Posterior vena cava (tissue), 2 donors: Measurements from ENCODE around the gene ELK3. TPM values are rescaled to one million over a fixed set of nuclear protein-coding genes. Genes with fewer than 3 reads are reported as not detected.

ENCODE experiments used
- DNase-seq: peaks from one replicate; pipeline ENCODE4 v3.0.0-alpha.2; 2020; ENCODE audit warnings: low spot score
- intact Hi-C, 2 donors: fragments of 100-400 bp; cut with DNase I; formaldehyde crosslinking; loops; one replicate each; pipeline versions ENCODE4 v1.14.1 to v1.14.2; 2022 to 2023
- total RNA-seq, 2 donors: library from RNA; stranded (reverse); fragmentation: NEBNext Ultra II Directional; extraction: Animal tissue kit (Norgen Biotek cat#: 25700); gene quantifications; one replicate each; pipeline ENCODE4 v1.2.1, GENCODE V29; 2021
- donor health status: DM: yes; HTN: yes; CAD: no.
- donor health status: DM: yes; HTN: yes; CAD: no.

ELK3 gene
- total RNA-seq, 2 donors from 2014 or later = 60.6 to 77.3 TPM

- peak; percentile 92 for DNase-seq
- intact Hi-C loops = loop anchor here in 1 of 2 donors (5.0 kb wide), 1 partner anchor 155 kb away; no protein-coding TSS in a partner anchor
Observed at GRCh38 chr12:96241846-96242256, 47.7 kb downstream of the ELK3 start.

GRCh38 chr12:96242597-96242996 lies 48.4 kb downstream of the ELK3 start:
- no peak for DNase-seq

GRCh38 chr12:96244826-96245225 lies 50.7 kb downstream of the ELK3 start:
- DNase-seq = no peak
- intact Hi-C loops = loop anchor here in 1 of 2 donors (5.0 kb wide), 1 partner anchor 152 kb away; no protein-coding TSS in a partner anchor

More at GRCh38 chr12:96242597-96242996, 48.4 kb downstream of the ELK3 start:
- intact Hi-C loops = loop anchor here in 1 of 2 donors (5.0 kb wide), 1 partner anchor 155 kb away; no protein-coding TSS in a partner anchor

GRCh38 chr12:96246926-96247505 lies 52.8 kb downstream of the ELK3 start:
- intact Hi-C loops = no loop called here

GRCh38 chr12:96247563-96247962 lies 53.4 kb downstream of the ELK3 start:
- intact Hi-C loops = no loop called here
- no peak for DNase-seq

More at GRCh38 chr12:96246926-96247505, 52.8 kb downstream of the ELK3 start:
- DNase-seq = no peak

DNA sequence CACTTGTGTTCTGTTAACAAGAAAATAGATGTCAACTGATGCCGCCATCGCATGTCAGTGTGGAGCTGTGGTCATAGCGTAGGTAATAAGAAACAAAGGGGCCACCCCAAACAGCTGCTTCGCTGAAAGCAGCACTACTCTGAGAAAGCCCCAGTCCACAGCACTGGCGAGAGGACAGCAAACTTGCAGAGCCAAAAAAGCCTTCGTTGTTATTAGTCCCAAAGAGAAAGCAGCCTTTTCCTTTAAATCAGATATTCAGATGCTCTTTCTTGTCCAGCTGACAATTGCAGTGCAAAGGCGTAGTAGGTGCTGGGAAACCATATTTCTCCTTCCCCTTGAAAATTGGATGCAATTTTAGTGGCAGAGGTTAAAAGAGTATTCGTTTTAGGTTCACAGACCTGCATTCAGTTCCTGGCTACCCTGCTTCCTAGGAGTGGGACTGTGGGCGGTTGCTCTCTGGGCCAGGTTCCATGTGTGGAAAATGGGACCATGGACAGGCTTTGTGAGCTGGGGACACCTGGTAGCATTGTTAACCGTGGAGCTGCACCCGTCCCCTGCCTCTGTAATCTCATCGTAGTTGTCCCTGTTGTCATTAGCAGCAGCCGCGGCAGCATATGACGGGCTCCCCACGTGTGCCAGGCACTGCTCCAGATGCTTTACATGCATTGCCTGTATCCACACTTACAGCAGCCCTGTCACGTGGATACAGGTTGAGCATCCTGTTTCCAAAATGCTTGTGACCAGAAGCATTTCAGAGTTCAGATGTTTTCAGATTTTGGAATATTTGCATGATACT lies 54.2 kb downstream of the ELK3 start:
- intact Hi-C loops = no loop called here
- DNase-seq = peak; percentile 72

- peak; percentile 89 for DNase-seq
- intact Hi-C loops = no loop called here
Observed at GRCh38 chr12:96249196-96250118, 55.3 kb downstream of the ELK3 start.

DNA sequence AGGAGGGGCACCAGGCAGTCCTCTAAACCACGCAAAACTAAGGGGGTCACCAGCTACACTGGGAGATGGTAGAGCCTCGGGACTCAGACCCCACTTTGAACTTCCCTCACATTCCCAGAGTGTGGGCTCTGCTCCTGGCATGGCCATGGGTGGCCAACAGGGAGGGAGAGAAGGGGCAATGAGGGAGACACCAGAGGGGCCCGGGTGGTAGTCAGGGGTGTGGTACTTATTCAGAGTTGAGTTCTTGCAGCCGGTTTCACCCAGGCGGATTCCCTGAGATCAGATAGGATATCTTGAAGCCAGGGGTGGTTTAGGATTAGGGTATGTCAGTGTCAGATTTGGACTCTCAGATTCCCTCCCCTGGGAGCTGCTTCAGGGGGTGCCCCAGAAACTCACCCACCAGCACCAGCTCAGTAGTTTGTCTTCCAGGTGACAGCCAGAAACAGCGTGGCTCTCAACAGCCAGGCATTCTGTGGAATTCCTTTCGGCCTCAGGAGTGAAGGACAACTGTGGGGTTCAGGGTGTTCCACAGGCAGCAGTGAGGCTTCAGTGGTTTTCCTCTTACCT lies 56.0 kb downstream of the ELK3 start:
- intact Hi-C loops = no loop called here
- no peak for DNase-seq

- intact Hi-C loops = no loop called here
- peak; percentile 90 for DNase-seq
Observed at GRCh38 chr12:96255077-96255476, 60.9 kb downstream of the ELK3 start.

GRCh38 chr12:96256672-96257361 lies 62.6 kb downstream of the ELK3 start:
- intact Hi-C loops = no loop called here
- no peak for DNase-seq

DNA sequence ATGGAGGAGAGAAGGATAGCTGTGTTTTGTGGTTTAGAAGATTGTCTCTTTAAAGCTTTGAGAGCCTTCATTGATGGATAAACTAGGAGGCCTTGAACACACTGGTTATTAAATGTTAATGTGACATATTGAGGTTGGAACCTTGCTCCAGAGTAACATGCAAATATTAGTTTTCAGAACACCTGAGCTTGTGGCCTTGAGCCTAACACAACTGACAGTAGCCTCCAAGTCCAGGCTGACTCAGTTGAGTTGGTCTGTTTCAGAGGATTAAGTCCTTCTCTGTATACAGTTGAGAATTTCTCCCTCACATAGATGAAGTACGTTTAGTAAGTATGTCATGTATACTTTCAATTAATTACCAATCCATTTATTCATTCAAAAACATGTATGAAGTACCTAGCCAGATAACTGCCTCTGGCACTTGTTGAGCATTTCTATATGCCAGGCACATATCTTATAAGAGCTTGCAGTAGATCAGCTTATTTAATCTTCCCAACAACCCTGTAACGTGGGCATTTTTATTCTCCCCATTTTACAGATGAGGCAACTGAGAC lies 63.5 kb downstream of the ELK3 start:
- intact Hi-C loops = no loop called here
- DNase-seq = no peak

DNA sequence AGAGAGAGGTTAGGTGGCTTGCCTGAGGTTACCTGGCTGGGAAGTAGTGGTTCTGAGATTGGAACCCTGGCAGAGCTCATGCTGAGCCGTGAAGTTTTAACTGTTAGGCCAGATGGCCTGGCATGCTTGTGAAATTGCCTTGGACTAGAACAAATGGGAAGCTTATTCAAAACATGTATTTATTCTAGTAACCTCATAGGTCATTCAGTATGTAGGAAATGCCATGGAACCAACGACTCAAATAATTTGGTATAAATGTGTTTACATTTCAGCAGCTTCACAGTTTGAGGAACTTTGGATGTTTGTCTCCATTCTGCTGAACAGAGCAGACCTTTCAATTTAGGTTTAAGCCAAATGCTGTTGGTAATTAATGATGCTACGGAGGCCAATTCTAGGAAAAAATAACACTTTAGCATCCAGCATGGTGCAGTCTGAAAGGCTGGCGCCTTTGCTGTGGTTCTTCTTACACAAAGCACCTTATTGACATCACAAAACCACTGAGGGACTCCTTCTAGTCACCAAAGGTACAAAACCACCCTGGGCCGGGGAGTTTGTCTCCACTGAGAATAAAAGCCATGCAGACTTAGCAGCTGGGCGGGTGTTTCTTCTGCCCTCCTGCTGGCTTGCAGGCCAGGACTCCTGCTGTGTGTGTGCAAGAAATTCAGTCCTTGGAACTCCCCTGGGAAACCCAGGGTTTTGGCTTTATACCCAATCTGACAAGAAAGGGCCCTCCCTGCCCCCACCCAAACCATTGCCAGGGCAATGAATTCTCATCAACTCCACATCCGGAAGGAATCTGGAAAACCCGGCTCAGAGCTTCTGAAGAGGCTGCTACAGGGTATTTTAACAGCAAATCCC lies 64.2 kb downstream of the ELK3 start:
- DNase-seq = no peak
- intact Hi-C loops = no loop called here

DNA sequence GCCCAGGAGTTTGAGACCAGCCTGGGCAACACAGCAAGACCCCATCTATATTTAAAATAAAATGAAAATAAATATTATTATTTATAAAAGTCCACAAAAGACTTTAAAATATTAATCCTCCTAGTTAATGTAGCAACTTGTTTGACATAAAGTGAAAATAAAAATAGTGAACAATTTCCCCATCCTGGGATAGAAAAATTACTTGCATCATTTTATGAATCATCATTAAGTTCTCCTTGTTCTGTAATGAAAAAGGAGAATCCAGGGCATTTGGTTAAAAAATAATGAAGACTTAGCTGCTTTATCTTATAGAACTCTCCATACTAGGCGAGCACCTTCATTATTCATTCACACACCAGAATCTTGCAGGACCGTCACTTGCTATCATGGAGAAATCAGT lies 66.1 kb downstream of the ELK3 start:
- intact Hi-C loops = no loop called here
- DNase-seq = no peak

- intact Hi-C loops = no loop called here
- DNase-seq = no peak
Observed at GRCh38 chr12:96260644-96261043, 66.5 kb downstream of the ELK3 start.

- DNase-seq = no peak
- intact Hi-C loops = no loop called here
Observed at GRCh38 chr12:96261557-96261956, 67.4 kb downstream of the ELK3 start.

DNA sequence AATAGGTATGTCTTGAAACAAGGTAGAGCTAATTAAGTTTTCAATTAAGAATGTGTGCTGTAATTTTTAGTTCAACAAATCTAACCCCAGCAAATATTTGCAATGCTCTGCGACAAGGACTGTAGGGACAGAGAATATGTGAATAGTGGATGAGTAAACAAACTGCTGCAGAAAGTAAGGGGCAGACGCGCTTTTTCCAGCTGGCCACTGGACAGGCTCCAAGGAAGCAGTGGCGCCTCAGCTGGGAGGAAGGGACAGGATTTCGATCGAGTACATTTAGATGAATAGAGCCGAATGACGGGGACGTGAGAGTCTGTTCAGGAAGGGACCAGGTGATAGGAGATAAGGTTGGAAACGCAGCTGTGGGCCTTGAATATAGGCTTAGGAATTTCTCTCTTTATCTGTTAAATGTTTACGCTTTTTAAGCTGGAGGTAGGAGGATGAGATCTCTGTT lies 69.3 kb downstream of the ELK3 start:
- no peak for DNase-seq
- intact Hi-C loops = no loop called here

GRCh38 chr12:96265400-96265799 lies 71.2 kb downstream of the ELK3 start:
- intact Hi-C loops = no loop called here
- DNase-seq = no peak
